K562 (cell line): ENCODE results near the gene EIF4EBP2.

Source experiments
- CEBPZ ChIP-seq: fragments of 150-350 bp; IDR thresholded peaks from 2 replicates; pipeline ENCODE4 v1.6.1; 2014; ENCODE audit warnings: low read depth, mild to moderate bottlenecking, low read length, borderline replicate concordance
- HLTF ChIP-seq: fragments of 450-650 bp; IDR thresholded peaks from 2 replicates; pipeline ENCODE4 v1.6.1; 2016
- MEF2A ChIP-seq: IDR thresholded peaks from 2 replicates; pipeline ENCODE4 v1.6.1; 2011; ENCODE audit warnings: low read depth, mild to moderate bottlenecking, low read length, moderate library complexity; ENCODE audit not compliant: control insufficient read depth
- NR3C1 ChIP-seq: sonication (generic); formaldehyde crosslinking; IDR thresholded peaks from 2 replicates; pipeline ENCODE4 v1.8.1; 2022; ENCODE audit warnings: missing genetic modification reagents
- SAP30 ChIP-seq: fragments of 200-600 bp; sonication (generic); IDR thresholded peaks from 2 replicates; pipeline ENCODE4 v1.6.1; 2012; ENCODE audit warnings: borderline replicate concordance, low read depth, mild to moderate bottlenecking, moderate library complexity, low read length, control low read depth, inconsistent platforms; ENCODE audit not compliant: insufficient read depth, poor library complexity, severe bottlenecking
- SIN3B ChIP-seq: fragments of 450-650 bp; IDR thresholded peaks from 2 replicates; pipeline ENCODE4 v1.6.1; 2017; ENCODE audit warnings: low read depth, mild to moderate bottlenecking, moderate library complexity
- ZNF184 ChIP-seq: sonication (generic); formaldehyde crosslinking; IDR thresholded peaks from 2 replicates; pipeline ENCODE4 v1.5.0; 2020; ENCODE audit warnings: missing genetic modification reagents
- ZNF280B ChIP-seq: fragments of 250-450 bp; sonication (Bioruptor Pico); IDR thresholded peaks from 2 replicates; pipeline ENCODE4 v1.5.1; 2021; ENCODE audit warnings: mild to moderate bottlenecking
- ZNF778 ChIP-seq: fragments of 450-650 bp; formaldehyde crosslinking; IDR thresholded peaks from 2 replicates; pipeline ENCODE4 v1.4.0; 2020; ENCODE audit warnings: mild to moderate bottlenecking, moderate library complexity

GRCh38 chr10:70462349-70462984, 58.5 kb downstream of the EIF4EBP2 start:
- TF ChIP-seq ZNF778 (CRISPR knock-in tag) (no peak), HLTF (no peak), SIN3B (no peak), NR3C1 (no peak), CEBPZ (no peak), ZNF184 (CRISPR knock-in tag) (no peak), ZNF280B (CRISPR knock-in tag) (no peak), SAP30 (no peak), MEF2A (no peak)
